ENCODE measurements around the gene CD19.
A peak's percentile ranks its signal among the peaks of the same experiment; 100 is the strongest.
"Not testable (repeated sequence)": the region's sequence is repeated elsewhere in the genome, so short reads cannot be mapped to it uniquely, and the experiment has no call there.

CD19 gene

GRCh38 chr16:28910086-28911031, 21.4 kb upstream of the CD19 start:
- DNase-seq: no peak

DNA sequence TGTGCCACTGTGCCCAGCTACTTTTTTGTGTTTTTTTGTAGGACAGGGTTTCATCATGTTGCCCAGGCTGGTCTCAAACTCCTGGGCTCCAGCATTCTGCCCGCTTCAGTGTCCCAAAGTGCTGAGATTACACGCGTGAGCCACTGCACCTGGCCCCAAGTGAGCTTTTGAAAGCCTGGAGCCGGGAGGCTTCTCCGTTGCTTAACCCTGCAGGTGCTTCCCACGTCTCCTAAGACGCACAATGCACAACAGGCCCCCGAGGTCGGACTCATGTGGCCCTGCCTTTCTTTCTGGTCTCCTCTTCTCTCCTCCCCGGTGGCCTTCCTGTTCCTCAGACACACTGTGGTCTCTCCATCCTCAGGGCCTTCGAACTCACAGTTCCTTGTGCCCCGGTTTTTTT, 19.2 kb upstream of the CD19 start:
- DNase-seq: no peak

DNA sequence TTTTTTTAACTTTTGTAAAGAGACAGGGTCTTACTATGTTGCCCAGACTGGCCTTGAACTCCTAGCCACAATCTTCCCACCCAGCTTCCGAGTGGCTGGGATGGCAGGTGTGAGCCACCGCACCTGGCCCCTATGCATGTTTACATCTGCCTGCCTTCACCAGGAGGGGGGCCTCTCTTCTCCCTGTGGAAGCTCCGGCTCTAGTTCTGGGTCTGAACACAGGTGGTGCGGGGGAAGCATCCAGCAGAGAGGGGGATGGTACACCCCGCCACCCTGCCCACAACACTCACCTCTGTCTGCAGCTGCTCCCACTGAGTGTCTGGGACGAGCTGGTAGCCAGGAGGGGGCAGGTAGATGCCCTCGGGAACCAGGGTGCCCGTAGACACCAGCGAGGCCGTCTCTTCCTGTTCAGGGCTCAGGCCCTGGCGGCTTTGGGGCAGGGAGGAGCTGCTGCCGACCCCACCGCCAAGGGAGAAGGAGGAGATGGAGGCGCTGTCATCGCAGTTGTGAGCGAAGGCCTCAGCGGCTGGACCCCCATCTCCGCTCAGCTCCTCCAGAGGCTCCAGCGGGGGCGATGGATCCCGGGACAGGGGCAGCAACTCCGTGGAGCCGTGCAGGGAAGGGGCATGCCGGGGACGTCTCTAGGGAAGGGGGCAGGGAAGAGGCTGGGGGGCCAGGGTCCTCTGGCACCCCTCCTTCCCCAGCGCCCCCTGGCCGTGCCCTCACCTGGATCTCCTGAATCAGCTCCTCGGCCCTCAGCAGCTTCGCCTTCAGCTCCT, 17.6 kb upstream of the CD19 start:
- DNase-seq: no peak

DNA sequence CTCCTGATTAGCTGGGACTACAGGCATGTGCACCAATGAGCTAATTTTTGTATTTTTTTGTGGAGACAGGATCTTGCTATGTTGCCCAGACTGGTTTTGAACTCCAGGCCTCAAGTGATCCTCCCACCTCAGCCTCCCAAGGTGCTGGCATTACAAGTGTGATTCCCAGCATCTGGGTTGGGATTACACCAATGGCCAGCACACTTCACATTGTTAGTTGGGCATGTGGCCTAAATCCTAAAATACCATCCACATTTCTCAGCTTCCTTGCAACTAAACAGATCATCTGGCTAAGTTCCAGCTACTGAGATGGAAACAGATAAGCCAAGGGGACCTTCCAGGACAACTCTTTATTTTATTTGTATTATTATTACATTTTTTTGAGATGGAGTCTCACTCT, 16.6 kb upstream of the CD19 start:
- no peak for DNase-seq

- no peak for DNase-seq
These were observed 14.7 kb upstream of the CD19 start for GRCh38 chr16:28917095-28917494.

GRCh38 chr16:28918698-28919097, 13.1 kb upstream of the CD19 start:
- DNase-seq: no peak

DNA sequence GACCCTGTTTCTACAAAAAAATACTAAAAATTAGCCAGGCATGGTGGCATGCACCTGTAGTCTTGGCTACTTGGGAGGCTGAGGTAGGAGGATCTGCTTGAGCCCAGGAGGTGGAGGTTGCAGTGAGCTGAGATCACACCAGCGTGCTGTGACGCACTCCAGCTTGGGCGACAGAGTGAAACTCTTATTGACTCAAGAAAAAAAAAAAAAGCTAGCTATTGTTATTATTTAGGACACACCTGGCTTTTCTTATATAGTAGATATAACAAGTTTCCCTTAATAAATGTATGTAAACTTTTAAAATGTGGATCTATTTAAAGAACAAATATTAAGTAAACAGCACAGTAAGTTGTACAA, 8.6 kb upstream of the CD19 start:
- DNase-seq: no peak

GRCh38 chr16:28923652-28924398, 7.9 kb upstream of the CD19 start:
- DNase-seq: no peak

DNA sequence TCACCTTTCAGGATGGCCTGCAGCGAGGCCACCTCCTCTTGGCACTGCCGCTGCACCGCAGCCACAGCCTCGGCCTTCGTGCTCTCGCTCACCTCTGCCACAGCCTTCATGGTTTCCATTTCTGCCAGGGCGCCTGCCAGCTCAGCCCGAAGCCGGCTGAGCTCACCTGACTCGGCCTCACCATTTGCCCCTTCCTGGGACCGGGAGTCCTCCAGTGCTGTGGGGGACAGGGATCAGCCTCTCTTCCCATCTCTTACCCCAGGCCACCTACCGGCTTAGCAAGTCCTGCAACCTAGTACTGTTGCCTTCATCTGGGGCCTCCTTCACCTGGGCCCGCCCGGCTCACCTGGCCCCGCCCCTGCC, 7.4 kb upstream of the CD19 start:
- no peak for DNase-seq

DNA sequence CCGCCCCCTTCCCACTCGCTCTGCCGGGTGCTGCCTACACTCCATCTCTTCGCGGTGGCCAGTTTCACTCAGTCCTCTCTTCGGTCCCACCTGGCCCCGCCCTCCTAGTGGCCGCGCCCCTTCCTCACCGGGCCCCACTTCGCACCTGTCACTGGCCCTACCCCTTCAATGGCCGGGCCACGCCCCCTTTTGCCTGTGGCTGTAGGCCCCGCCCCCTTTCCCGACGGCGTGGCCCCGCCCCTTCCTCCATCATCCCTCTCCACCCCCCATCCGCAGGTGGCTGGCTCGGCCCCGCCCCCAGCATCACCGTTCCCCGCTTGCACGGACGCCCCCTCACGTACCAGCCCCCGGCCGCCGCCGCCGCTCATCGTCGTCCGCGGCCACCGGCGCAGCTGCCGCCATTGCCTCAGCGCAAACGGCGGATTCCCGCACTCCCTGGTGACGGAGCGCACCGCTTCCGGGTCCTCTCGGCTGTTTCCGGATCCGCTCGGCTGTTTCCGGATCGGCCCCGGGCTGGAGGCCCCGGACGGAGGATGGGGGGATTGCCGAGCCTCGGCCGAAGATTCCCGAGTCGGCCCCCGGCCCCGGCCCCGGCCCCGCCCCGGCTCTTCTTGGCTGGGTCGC, 6.9 kb upstream of the CD19 start, which contains the start of gene RABEP2:
Gene RABEP2, minus strand, starts transcription at position 477 of the 624 bp plus-strand sequence. Its CDS starts 75 bp downstream, at position 402.
- peak; percentile 98 to 99 for DNase-seq

GRCh38 chr16:28925386-28926228, 6.2 kb upstream of the CD19 start:
- peak; percentile 80 to 82 for DNase-seq

DNA sequence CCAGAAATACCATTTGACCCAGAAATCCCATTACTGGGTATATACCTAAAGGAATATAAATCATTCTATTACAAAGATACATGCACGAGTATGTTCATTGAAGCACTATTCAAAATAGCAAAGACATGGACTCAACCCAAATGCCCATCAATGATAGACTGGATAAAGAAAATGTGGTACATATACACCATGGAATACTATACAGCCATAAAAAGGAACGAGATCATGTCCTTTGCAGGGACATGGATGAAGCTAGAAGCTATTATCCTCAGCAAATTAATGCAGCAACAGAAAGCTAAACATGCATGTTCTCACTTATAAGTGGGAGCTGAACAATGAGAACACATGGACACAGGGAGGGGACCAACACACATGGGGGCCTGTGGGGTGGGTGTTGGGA, 5.5 kb upstream of the CD19 start:
- DNase-seq: not testable (repeated sequence)

DNA sequence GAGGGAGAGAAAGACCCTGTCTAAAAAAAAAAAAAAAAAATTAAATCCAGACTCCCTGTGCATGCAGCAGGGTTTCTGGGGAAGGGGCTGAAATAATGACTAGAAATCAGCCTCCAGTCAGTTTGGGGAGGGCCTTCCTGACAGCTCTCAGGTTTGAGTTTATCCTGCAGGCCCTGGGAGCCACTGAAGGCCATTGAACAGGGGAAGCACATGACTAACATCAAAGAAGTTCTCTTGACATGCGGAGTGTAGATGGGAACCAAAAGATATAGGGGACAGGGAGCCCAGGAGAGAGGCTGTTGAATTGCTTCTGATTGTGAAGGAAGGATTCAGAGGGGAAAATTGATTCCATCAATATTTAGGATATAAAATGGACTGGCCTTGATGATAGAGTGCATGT, 4.0 kb upstream of the CD19 start:
- no peak for DNase-seq

DNA sequence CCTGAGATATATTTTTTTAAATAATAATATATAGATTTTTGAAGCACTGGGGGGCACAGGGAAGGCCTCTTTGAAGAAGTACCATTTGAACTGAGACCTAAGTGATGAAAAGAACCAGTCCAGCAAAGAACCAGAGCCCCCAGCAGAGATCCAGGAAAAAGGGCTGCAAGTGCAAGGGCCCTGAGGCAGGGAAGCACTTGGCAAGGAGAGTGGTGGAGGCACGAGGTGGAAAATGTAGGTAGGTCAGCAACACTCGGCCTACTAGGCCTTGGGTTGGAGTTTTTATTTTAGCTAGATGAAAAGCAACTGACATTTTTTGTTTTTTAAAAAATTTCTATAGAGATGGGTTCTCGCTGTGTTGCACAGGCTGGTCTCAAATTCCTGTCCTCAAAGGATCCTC, 1.6 kb upstream of the CD19 start:
- DNase-seq: no peak

DNA sequence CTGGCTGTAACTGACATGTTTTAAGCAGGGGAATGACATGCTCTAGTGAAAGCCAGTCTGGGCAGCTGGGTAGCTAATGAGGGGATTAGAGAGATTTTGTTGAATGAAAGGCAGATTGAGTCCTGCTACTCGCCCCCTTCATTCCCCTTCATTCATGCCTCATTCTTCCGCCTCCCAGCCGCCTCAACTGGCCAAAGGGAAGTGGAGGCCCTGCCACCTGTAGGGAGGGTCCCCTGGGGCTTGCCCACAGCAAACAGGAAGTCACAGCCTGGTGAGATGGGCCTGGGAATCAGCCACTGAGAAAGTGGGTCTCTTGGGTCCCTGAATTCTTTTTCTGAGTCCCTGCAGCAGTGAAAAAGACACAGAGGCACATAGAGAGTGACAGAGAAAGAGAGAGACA, 1.1 kb upstream of the CD19 start:
- no peak for DNase-seq

- no peak for DNase-seq
These were observed 769 bp downstream of the CD19 start for GRCh38 chr16:28932339-28933141.

GRCh38 chr16:28933171-28933570, 1.4 kb downstream of the CD19 start:
- DNase-seq: no peak

DNA sequence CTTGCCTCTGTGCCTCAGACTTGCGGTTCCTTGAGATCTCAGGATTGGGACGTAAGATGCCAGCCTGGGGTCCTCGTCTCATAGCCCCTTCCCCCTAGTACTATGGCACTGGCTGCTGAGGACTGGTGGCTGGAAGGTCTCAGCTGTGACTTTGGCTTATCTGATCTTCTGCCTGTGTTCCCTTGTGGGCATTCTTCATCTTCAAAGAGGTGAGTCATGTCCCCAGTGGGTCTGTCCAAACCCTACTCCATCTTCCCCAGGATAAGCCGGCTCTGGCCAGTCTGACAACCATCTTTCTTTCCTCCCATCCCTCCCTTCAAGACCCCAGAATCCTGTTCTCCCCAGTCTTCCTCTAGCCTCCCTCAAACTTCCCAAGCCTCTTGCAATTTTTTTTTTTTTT, 3.6 kb downstream of the CD19 start:
- no peak for DNase-seq

GRCh38 chr16:28935924-28936783, 4.4 kb downstream of the CD19 start:
- DNase-seq: peak; percentile 85 to 90

DNA sequence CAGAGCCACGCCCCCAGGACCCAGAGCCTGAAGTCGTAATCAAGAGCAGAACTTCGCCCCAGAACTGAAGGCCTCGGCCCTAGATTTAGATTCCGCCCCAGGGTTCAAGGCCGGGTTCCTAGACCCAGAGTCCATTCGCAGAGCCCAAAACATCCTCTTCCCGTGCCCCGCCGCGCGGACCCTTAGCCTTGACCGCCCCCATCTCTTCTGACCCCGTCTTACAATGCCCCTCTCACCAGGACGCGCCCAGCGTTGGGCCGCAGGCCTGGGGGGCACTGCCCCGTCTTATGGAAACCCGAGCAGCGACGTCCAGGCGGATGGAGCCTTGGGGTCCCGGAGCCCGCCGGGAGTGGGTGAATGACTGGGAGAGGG, 5.0 kb downstream of the CD19 start:
- no peak for DNase-seq
